ENCODE results near the gene SPECC1L. TPM values are rescaled to one million over a fixed set of nuclear protein-coding genes. Genes with fewer than 3 reads are reported as not detected.

The SPECC1L gene
- total and polyA plus RNA-seq, 2 experiments from 2014 or later: 19.7 to 43.2 TPM

DNA sequence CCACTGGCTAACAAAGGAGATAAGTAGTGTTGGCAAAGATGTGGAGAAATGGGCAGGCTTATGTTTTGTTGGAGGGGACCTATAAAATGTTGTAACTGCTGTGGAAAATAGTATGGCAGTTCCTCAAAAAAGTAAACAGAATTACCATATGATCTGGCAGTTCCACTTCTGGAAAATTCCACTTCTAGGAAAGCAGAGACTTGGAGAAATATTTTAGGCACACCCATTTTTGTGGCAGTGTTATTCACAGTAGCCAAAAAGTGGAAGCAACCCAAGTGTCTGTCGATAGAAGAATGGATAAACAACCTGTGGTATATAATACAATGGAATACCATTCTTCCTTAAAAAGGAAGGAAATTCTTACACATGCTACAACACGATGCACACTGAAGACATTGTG lies 99.8 kb downstream of the SPECC1L start:
- H3K27ac ChIP-seq: no peak overlapping the region
- no peaks in the 10 kb centered on the region for H3K9me3 ChIP-seq (ENCODE audit: low read depth)
- DNase-seq (ENCODE audit: low read depth in 1 of 2, low spot score in 1 of 2): no peak
- H3K4me1 ChIP-seq (ENCODE audit: low read depth): no peaks in the 10 kb centered on the region
- no peak overlapping the region for H3K4me3 ChIP-seq
- TF ChIP-seq, protein P1, sequence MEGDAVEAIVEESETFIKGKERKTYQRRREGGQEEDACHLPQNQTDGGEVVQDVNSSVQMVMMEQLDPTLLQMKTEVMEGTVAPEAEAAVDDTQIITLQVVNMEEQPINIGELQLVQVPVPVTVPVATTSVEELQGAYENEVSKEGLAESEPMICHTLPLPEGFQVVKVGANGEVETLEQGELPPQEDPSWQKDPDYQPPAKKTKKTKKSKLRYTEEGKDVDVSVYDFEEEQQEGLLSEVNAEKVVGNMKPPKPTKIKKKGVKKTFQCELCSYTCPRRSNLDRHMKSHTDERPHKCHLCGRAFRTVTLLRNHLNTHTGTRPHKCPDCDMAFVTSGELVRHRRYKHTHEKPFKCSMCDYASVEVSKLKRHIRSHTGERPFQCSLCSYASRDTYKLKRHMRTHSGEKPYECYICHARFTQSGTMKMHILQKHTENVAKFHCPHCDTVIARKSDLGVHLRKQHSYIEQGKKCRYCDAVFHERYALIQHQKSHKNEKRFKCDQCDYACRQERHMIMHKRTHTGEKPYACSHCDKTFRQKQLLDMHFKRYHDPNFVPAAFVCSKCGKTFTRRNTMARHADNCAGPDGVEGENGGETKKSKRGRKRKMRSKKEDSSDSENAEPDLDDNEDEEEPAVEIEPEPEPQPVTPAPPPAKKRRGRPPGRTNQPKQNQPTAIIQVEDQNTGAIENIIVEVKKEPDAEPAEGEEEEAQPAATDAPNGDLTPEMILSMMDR (IDR thresholded peaks at IDR 0.05; ENCODE audit: low read depth, low read length): no peak
- H3K27me3 ChIP-seq: no peaks in the 10 kb centered on the region
- H3K36me3 ChIP-seq: peaks cover 62% of the 10 kb centered on the region

DNA sequence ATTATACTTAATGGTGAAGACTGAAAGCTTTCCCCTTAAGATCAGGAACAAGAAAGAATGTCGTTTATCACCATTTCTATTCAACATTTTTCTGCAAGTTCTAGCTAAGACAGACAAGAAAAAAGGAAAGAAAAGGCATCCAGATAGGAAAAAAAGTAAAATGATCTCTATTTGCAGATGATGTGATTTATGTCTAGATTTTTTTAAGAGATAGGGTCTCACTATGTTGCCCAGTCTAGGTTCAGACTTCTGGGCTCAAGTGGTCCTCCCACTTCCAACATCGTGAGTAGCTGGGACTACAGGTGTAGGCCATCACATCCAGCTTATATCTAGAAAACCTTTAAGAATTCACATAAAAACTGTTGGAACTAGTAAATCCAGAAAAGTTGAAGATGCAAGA lies 105.4 kb downstream of the SPECC1L start:
- no peak overlapping the region for H3K27ac ChIP-seq
- H3K36me3 ChIP-seq: peaks cover 48% of the 10 kb centered on the region
- H3K27me3 ChIP-seq: no peaks in the 10 kb centered on the region
- TF ChIP-seq, protein P1 (IDR thresholded peaks at IDR 0.05; ENCODE audit: low read depth, low read length): no peak
- no peaks in the 10 kb centered on the region for H3K9me3 ChIP-seq (ENCODE audit: low read depth)
- H3K4me1 ChIP-seq (ENCODE audit: low read depth): no peaks in the 10 kb centered on the region
- no peak for DNase-seq (ENCODE audit: low read depth in 1 of 2, low spot score in 1 of 2)
- H3K4me3 ChIP-seq: no peak overlapping the region

DNA sequence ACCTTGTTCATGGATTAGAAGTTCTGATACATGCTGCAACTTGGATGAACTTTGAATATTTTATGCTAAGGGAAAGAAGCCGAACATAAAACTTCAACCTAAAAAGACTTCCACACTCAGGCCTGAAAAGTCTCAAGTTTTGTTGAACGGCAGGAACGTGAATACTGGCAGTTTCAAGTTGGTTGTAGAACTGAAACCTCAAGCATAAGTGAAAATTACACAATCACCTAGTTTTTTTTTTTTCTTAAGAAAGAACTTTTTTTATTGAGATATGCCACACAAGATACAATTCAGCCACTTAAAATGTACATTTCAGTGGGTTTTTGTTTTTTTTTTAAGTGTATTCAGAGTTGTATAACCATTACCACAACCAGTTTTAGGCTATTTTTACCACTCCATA lies 106.0 kb downstream of the SPECC1L start:
- H3K27ac ChIP-seq: no peak overlapping the region
- no peak overlapping the region for H3K4me3 ChIP-seq
- peaks cover 42% of the 10 kb centered on the region for H3K36me3 ChIP-seq
- no peaks in the 10 kb centered on the region for H3K4me1 ChIP-seq (ENCODE audit: low read depth)
- TF ChIP-seq, protein P1 (IDR thresholded peaks at IDR 0.05; ENCODE audit: low read depth, low read length): no peak
- DNase-seq (ENCODE audit: low read depth in 1 of 2, low spot score in 1 of 2): no peak
- H3K9me3 ChIP-seq (ENCODE audit: low read depth): no peaks in the 10 kb centered on the region
- no peaks in the 10 kb centered on the region for H3K27me3 ChIP-seq

- peaks cover 42% of the 10 kb centered on the region for H3K36me3 ChIP-seq
These were observed 108.9 kb downstream of the SPECC1L start for GRCh38 chr22:24379536-24379935.

DNA sequence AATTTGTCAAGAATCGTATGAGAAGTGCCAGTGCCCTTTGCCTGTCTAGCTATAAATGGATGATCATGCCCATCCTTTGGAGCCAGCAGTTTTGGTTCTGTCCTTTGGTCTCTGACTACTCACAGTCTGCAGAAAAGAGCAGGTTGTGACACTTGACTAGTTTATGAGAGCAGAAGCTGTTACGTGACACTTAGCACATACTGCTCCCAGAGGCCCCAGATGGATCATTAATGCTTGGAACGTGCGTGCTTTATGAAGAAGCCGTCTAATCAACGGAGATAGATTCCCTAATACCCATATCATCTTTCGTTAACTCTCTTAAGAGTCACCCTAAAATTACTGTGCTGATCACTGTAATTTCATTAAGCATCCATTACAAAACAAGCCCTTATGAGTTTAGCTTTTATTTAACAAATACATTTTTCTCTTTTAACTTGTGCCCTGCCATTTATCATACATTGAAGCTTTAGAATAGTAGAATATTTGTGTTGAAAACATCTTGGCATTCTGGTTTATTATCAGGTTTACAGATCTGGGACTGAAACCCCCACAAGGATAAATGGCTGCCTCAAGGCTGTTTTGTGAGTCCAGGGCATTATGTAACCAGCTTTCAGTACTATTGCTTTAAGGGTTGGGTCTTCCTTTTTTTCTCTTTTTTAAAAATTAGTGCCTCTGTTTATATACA lies 109.7 kb downstream of the SPECC1L start:
- TF ChIP-seq, protein P1 (IDR thresholded peaks at IDR 0.05; ENCODE audit: low read depth, low read length): no peak
- H3K27ac ChIP-seq: no peak overlapping the region
- peaks cover 37% of the 10 kb centered on the region for H3K36me3 ChIP-seq
- H3K4me3 ChIP-seq: no peak overlapping the region
- no peak for DNase-seq (ENCODE audit: low read depth in 1 of 2, low spot score in 1 of 2)
- no peaks in the 10 kb centered on the region for H3K4me1 ChIP-seq (ENCODE audit: low read depth)
- H3K27me3 ChIP-seq: no peaks in the 10 kb centered on the region
- H3K9me3 ChIP-seq (ENCODE audit: low read depth): no peaks in the 10 kb centered on the region

More at GRCh38 chr22:24379536-24379935, 108.9 kb downstream of the SPECC1L start:
- no peak for DNase-seq (ENCODE audit: low read depth in 1 of 2, low spot score in 1 of 2)
- Histone ChIP-seq H3K27me3 (no peaks in the 10 kb centered on the region), H3K9me3 (ENCODE audit: low read depth) (no peaks in the 10 kb centered on the region), H3K4me3 (no peak overlapping the region), H3K27ac (no peak overlapping the region), H3K4me1 (ENCODE audit: low read depth) (no peaks in the 10 kb centered on the region)
- TF ChIP-seq, protein P1 (IDR thresholded peaks at IDR 0.05; ENCODE audit: low read depth, low read length): no peak
